Keratinocyte (primary cell): ENCODE data around the gene LAMA3. TPM values are rescaled to one million over a fixed set of nuclear protein-coding genes. Genes with fewer than 3 reads are reported as not detected.

Experiments used
- DNase-seq: peaks from one replicate; pipeline ENCODE4 v3.0.0-alpha.2; 2011; ENCODE audit warnings: low read depth, missing footprints, low spot score
- FAIRE-seq: peaks from 2 replicates; lab custom pipeline; 2011; peaks lifted over from hg19 to GRCh38; lab: Jason Lieb, UNC
- H2AFZ ChIP-seq: 2 replicates; pipeline ENCODE4 v1.6.0; 2012; ENCODE audit warnings: low read length, control low read depth, inconsistent platforms; ENCODE audit not compliant: control insufficient read depth
- H3K27ac ChIP-seq: 2 replicates; pipeline ENCODE4 v1.5.1; 2011; ENCODE audit warnings: low read length; ENCODE audit not compliant: control insufficient read depth, insufficient read depth
- H3K27me3 ChIP-seq: 3 replicates; pipeline ENCODE4 v1.6.0; 2011; ENCODE audit warnings: low read length; ENCODE audit not compliant: control insufficient read depth, insufficient read depth; ENCODE audit errors: extremely low read depth
- H3K36me3 ChIP-seq, 2 experiments: 2 replicates in 1 of 2; 3 replicates in 1 of 2; pipeline ENCODE4 v1.5.1; 2011; ENCODE audit warnings: low read length in 2 of 2, mild to moderate bottlenecking in 1 of 2; ENCODE audit not compliant: control insufficient read depth in 2 of 2, insufficient read depth in 2 of 2; ENCODE audit errors: extremely low read depth in 1 of 2
- H3K4me1 ChIP-seq: 3 replicates; pipeline ENCODE4 v1.5.1; 2011; ENCODE audit warnings: low read length; ENCODE audit not compliant: control insufficient read depth, insufficient read depth; ENCODE audit errors: extremely low read depth
- H3K4me2 ChIP-seq: 3 replicates; pipeline ENCODE4 v1.6.0; 2011; ENCODE audit warnings: low read depth, low read length; ENCODE audit not compliant: control insufficient read depth, insufficient read depth; ENCODE audit errors: extremely low read depth
- H3K4me3 ChIP-seq, 3 experiments: fragments of 200-600 bp in 1 of 3; sonication (generic) in 1 of 3; 2 replicates in 2 of 3; 3 replicates in 1 of 3; pipeline ENCODE4 v1.5.1; 2011 to 2016; ENCODE audit warnings: low read length in 3 of 3, mild to moderate bottlenecking in 3 of 3, control low read depth in 2 of 3, inconsistent platforms in 1 of 3, low read depth in 1 of 3, mixed read lengths in 1 of 3, mixed run types in 1 of 3, moderate library complexity in 1 of 3; ENCODE audit not compliant: control insufficient read depth in 2 of 3, insufficient read depth in 2 of 3; ENCODE audit errors: extremely low read depth in 1 of 3
- H3K79me2 ChIP-seq: 2 replicates; pipeline ENCODE4 v1.6.0; 2012; ENCODE audit warnings: low read length; ENCODE audit not compliant: control insufficient read depth, insufficient read depth
- H3K9ac ChIP-seq: 3 replicates; pipeline ENCODE4 v1.6.0; 2011; ENCODE audit warnings: low read length; ENCODE audit not compliant: control insufficient read depth, insufficient read depth; ENCODE audit errors: extremely low read depth
- H3K9me1 ChIP-seq: 3 replicates; pipeline ENCODE4 v1.6.0; 2011; ENCODE audit warnings: low read length; ENCODE audit not compliant: control insufficient read depth, insufficient read depth; ENCODE audit errors: extremely low read depth
- H3K9me3 ChIP-seq: 2 replicates; pipeline ENCODE4 v1.5.1; 2012; ENCODE audit warnings: low read depth, low read length; ENCODE audit not compliant: control insufficient read depth
- H4K20me1 ChIP-seq: 3 replicates; pipeline ENCODE4 v1.6.0; 2011; ENCODE audit warnings: low read length; ENCODE audit not compliant: control insufficient read depth, insufficient read depth; ENCODE audit errors: extremely low read depth
- CTCF ChIP-seq, 3 experiments: IDR thresholded peaks in 1 of 3; conservative IDR thresholded peaks in 1 of 3; optimal IDR thresholded peaks in 1 of 3; 2 replicates in 2 of 3; 3 replicates in 1 of 3; pipeline versions ENCODE3 to v1.5.1; 2011; ENCODE audit warnings: low read length in 3 of 3, mild to moderate bottlenecking in 3 of 3, moderate library complexity in 2 of 3, control low read depth in 1 of 3, inconsistent platforms in 1 of 3; ENCODE audit not compliant: insufficient read depth in 2 of 3; ENCODE audit errors: extremely low read depth in 1 of 3
- EZH2 ChIP-seq: IDR thresholded peaks from one replicate; pipeline ENCODE4 v1.6.1; 2012; ENCODE audit warnings: inconsistent platforms, mild to moderate bottlenecking, low read length, moderate library complexity
- dilution Hi-C: fragments of 300-500 bp; cut with MboI; formaldehyde crosslinking; loops from one replicate; pipeline ENCODE4 v1.7.0; 2020; ENCODE audit warnings: low sequenced_read_pairs; ENCODE audit not compliant: extremely low pct_ligation_motif_present
- polyA plus RNA-seq, 5 experiments: library from polyadenylated mRNA; depleted of rRNA in 3 of 5; stranded (reverse) in 3 of 5; stranded (forward) in 1 of 5; unstranded in 1 of 5; fragments of >200 nt; gene quantifications; 1 replicate in 1 of 5; 2 replicates in 3 of 5; 3 replicates in 1 of 5; pipeline versions ENCODE4 v1.2.1 to v1.2.3, GENCODE V29; 2011 to 2012; ENCODE audit warnings: missing spikeins in 2 of 5, low read depth in 1 of 5, low replicate concordance in 1 of 5

The LAMA3 gene
- polyA plus RNA-seq, 1 donor (not counting 4 experiments of a cell fraction or from before 2014, with no cell fraction given) = 1,944 TPM

- no peak for FAIRE-seq
- Histone ChIP-seq H3K27me3 (no peaks in the 10 kb centered on the region), H2AFZ (no peak overlapping the region), H3K4me3 (no peak overlapping the region), H3K27ac (no peak overlapping the region), H3K79me2 (peaks cover 63% of the 10 kb centered on the region), H3K36me3 (peaks cover 21 to 76% of the 10 kb centered on the region in 2 experiments), H3K9me1 (peaks cover 7% of the 10 kb centered on the region), H3K4me2 (peak overlapping the region; percentile 33), H3K9ac (no peak overlapping the region), H3K4me1 (peaks cover 89% of the 10 kb centered on the region), H4K20me1 (peaks cover 32% of the 10 kb centered on the region), H3K9me3 (no peaks in the 10 kb centered on the region)
- TF ChIP-seq CTCF (optimal IDR thresholded peaks at IDR 0.05 in 1 of 3, IDR thresholded peaks at IDR 0.05 in 1 of 3, conservative IDR thresholded peaks at IDR 0.05 in 1 of 3; ENCODE audit: extremely low read depth in 1 of 3, insufficient read depth in 2 of 3, low read length in 3 of 3) = no peak
- no peak for TF ChIP-seq EZH2
- dilution Hi-C loops = no loop called here
- DNase-seq = no peak
Observed at GRCh38 chr18:23879966-23880565, 190.8 kb downstream of the LAMA3 start.

GRCh38 chr18:23880931-23881617, 191.8 kb downstream of the LAMA3 start:
- no peak overlapping the region for H3K27ac ChIP-seq
- no peaks in the 10 kb centered on the region for H3K9me3 ChIP-seq
- TF ChIP-seq CTCF (optimal IDR thresholded peaks at IDR 0.05 in 1 of 3, IDR thresholded peaks at IDR 0.05 in 1 of 3, conservative IDR thresholded peaks at IDR 0.05 in 1 of 3; ENCODE audit: extremely low read depth in 1 of 3, insufficient read depth in 2 of 3, low read length in 3 of 3) = no peak
- no peak for TF ChIP-seq EZH2
- no peak overlapping the region for H3K4me3 ChIP-seq
- H3K36me3 ChIP-seq = peaks cover 17 to 68% of the 10 kb centered on the region in 2 experiments
- peaks cover 26% of the 10 kb centered on the region for H4K20me1 ChIP-seq
- no peak for FAIRE-seq
- H3K9ac ChIP-seq = no peak overlapping the region
- H3K27me3 ChIP-seq = no peaks in the 10 kb centered on the region
- peak; percentile 15 for DNase-seq
- H3K4me2 ChIP-seq = no peak overlapping the region
- peaks cover 53% of the 10 kb centered on the region for H3K79me2 ChIP-seq
- no peak overlapping the region for H2AFZ ChIP-seq
- dilution Hi-C loops = no loop called here
- H3K4me1 ChIP-seq = peaks cover 80% of the 10 kb centered on the region
- H3K9me1 ChIP-seq = peaks cover 7% of the 10 kb centered on the region
